GM23248 (cell line): ENCODE data around the gene KCND3.

Experiments
- EZH2 ChIP-seq: fragments of 200-600 bp; sonication (generic); IDR thresholded peaks from 2 replicates; pipeline ENCODE4 v1.6.1; 2018; ENCODE audit warnings: antibody characterized with exemption, mild to moderate bottlenecking; ENCODE audit not compliant: insufficient read depth, poor library complexity, severe bottlenecking
- EZH2phosphoT487 ChIP-seq: fragments of 200-600 bp; sonication (generic); IDR thresholded peaks from 2 replicates; pipeline ENCODE4 v1.6.1; 2018; ENCODE audit warnings: antibody characterized with exemption, moderate library complexity, mild to moderate bottlenecking, low read depth; ENCODE audit not compliant: insufficient read depth

- TF ChIP-seq EZH2, result no peak
- no peak for TF ChIP-seq EZH2phosphoT487
These were observed 158.3 kb downstream of the KCND3 start for GRCh38 chr1:111831153-111831552.
